SK-N-SH (cell line): ENCODE results near the gene ERVH48-1. TPM values are rescaled to one million over a fixed set of nuclear protein-coding genes. Genes with fewer than 3 reads are reported as not detected.

Experiments
- CTCF ChIA-PET: fragments of 300-600, 350-600 bp; formaldehyde crosslinking; extraction: SDS; loops from one replicate; lab custom pipeline; 2021; lab: Yijun Ruan, JAX
- POLR2A ChIA-PET: fragments of 350-600 bp; sonication (Branson Sonifier 250); formaldehyde crosslinking; extraction: SDS; loops from one replicate; lab custom pipeline; 2020; ENCODE audit warnings: antibody characterized with exemption, inconsistent platforms; lab: Yijun Ruan, JAX
- DNase-seq: peaks from one replicate; pipeline ENCODE4 v3.0.0; 2012
- H2AFZ ChIP-seq: fragments of 200-600 bp; sonication (generic); 2 replicates; pipeline ENCODE4 v1.8.1; 2016; ENCODE audit warnings: antibody characterized with exemption, mild to moderate bottlenecking, low read depth
- H3F3A ChIP-seq: fragments of 200-600 bp; sonication (generic); replicated peaks from 2 replicates; pipeline ENCODE3; 2016; ENCODE audit warnings: antibody characterized with exemption, mild to moderate bottlenecking; ENCODE audit not compliant: insufficient read depth
- H3K27ac ChIP-seq, 2 experiments: fragments of 200-500 bp in 1 of 2; fragments of 200-600 bp in 1 of 2; sonication (Bioruptor generic) in 1 of 2; sonication (generic), shearing (Covaris generic) in 1 of 2; 2 replicates each; pipeline versions ENCODE4 v1.5.1 to v1.6.1; 2014 to 2016; ENCODE audit warnings: low read depth in 2 of 2, inconsistent platforms in 1 of 2, low read length in 1 of 2, mild to moderate bottlenecking in 1 of 2, mixed read lengths in 1 of 2
- H3K27me3 ChIP-seq: fragments of 200-600 bp; sonication (generic), shearing (Covaris generic); 2 replicates; pipeline ENCODE4 v1.6.1; 2016; ENCODE audit warnings: mixed run types; ENCODE audit not compliant: insufficient read depth
- H3K36me3 ChIP-seq, 2 experiments: fragments of 200-500 bp in 1 of 2; fragments of 200-600 bp in 1 of 2; sonication (Bioruptor generic) in 1 of 2; sonication (generic) in 1 of 2; replicated peaks in 1 of 2; 2 replicates each; pipeline versions ENCODE3 to v1.5.1; 2014 to 2016; ENCODE audit warnings: low read length in 1 of 2, mild to moderate bottlenecking in 1 of 2; ENCODE audit not compliant: insufficient read depth in 2 of 2, control insufficient read depth in 1 of 2
- H3K4me1 ChIP-seq, 2 experiments: fragments of 200-500 bp in 1 of 2; fragments of 200-600 bp in 1 of 2; sonication (Bioruptor generic) in 1 of 2; sonication (generic), shearing (Covaris generic) in 1 of 2; 2 replicates each; pipeline versions ENCODE4 v1.5.1 to v1.6.1; 2014 to 2016; ENCODE audit warnings: low read depth in 1 of 2, low read length in 1 of 2, mixed run types in 1 of 2; ENCODE audit not compliant: insufficient read depth in 2 of 2, control insufficient read depth in 1 of 2
- H3K4me2 ChIP-seq: fragments of 200-600 bp; sonication (generic), shearing (Covaris generic); 2 replicates; pipeline ENCODE4 v1.6.1; 2017; ENCODE audit warnings: mixed run types
- H3K4me3 ChIP-seq, 2 experiments: fragments of 200-500 bp in 1 of 2; fragments of 200-600 bp in 1 of 2; sonication (Bioruptor generic) in 1 of 2; sonication (generic), shearing (Covaris generic) in 1 of 2; 2 replicates each; pipeline versions ENCODE4 v1.5.1 to v1.8.1; 2014 to 2016; ENCODE audit warnings: low read depth in 2 of 2, inconsistent platforms in 1 of 2, low read length in 1 of 2, mild to moderate bottlenecking in 1 of 2, mixed read lengths in 1 of 2, moderate library complexity in 1 of 2
- H3K79me2 ChIP-seq: fragments of 200-600 bp; sonication (generic); 2 replicates; pipeline ENCODE4 v1.8.1; 2017; ENCODE audit warnings: mild to moderate bottlenecking; ENCODE audit not compliant: insufficient read depth
- H3K9ac ChIP-seq: fragments of 200-600 bp; sonication (generic); 2 replicates; pipeline ENCODE4 v1.6.1; 2017; ENCODE audit warnings: mixed run types
- H3K9me2 ChIP-seq: fragments of 200-600 bp; sonication (generic); 2 replicates; pipeline ENCODE4 v1.6.1; 2017; ENCODE audit warnings: mixed run types
- H3K9me3 ChIP-seq: fragments of 200-600 bp; sonication (generic); 2 replicates; pipeline ENCODE4 v1.6.1; 2017; ENCODE audit warnings: mixed run types, mild to moderate bottlenecking, moderate library complexity
- H4K20me1 ChIP-seq: fragments of 200-600 bp; sonication (generic); 2 replicates; pipeline ENCODE4 v1.6.1; 2017; ENCODE audit warnings: mild to moderate bottlenecking, mixed run types; ENCODE audit not compliant: insufficient read depth
- CHD2 ChIP-seq: fragments of 150-350 bp; IDR thresholded peaks from 2 replicates; pipeline ENCODE4 v1.6.1; 2018; ENCODE audit warnings: low read length; ENCODE audit not compliant: partially characterized antibody
- ELF1 ChIP-seq: IDR thresholded peaks from 2 replicates; pipeline ENCODE4 v1.4.0; 2012
- FOSL2 ChIP-seq: IDR thresholded peaks from 2 replicates; pipeline ENCODE4 v1.4.0; 2012; ENCODE audit warnings: low read depth, mild to moderate bottlenecking, moderate library complexity, borderline replicate concordance
- FOXJ3 ChIP-seq: sonication (generic); formaldehyde crosslinking; IDR thresholded peaks from 2 replicates; pipeline ENCODE4 v1.5.1; 2020; ENCODE audit warnings: mild to moderate bottlenecking, missing genetic modification reagents
- GABPA ChIP-seq: IDR thresholded peaks from 2 replicates; pipeline ENCODE4 v1.4.0; 2012; ENCODE audit warnings: low read depth, mild to moderate bottlenecking
- RCOR1 ChIP-seq: fragments of 150-350 bp; IDR thresholded peaks from 2 replicates; pipeline ENCODE4 v1.6.1; 2017; ENCODE audit warnings: antibody characterized with exemption, low read length
- SIN3A ChIP-seq: IDR thresholded peaks from 2 replicates; pipeline ENCODE4 v1.6.1; 2012; ENCODE audit warnings: low read depth, mild to moderate bottlenecking, low read length, moderate library complexity, borderline replicate concordance
- SMC3 ChIP-seq: IDR thresholded peaks from 2 replicates; pipeline ENCODE4 v1.6.1; 2012; ENCODE audit warnings: low read depth, low read length, improper control_type of control experiment
- TAF1 ChIP-seq: IDR thresholded peaks from 2 replicates; pipeline ENCODE4 v1.6.1; 2012; ENCODE audit warnings: low read depth, mild to moderate bottlenecking, low read length, moderate library complexity, borderline replicate concordance
- WGBS: methylation state at CpG from one replicate; pipeline ENCODE4 v1.1.6; 2017; ENCODE audit warnings: low lambda C conversion rate; 5-methylcytosine and 5-hydroxymethylcytosine counted together
- polyA plus RNA-seq, 3 experiments: library from polyadenylated mRNA; depleted of rRNA; stranded (reverse); fragments of >200 nt; gene quantifications; 2 replicates each; pipeline ENCODE4 v1.2.3, GENCODE V29; 2012
- TF ChIP-seq, protein P1 (sequence below): fragments of 150-350 bp; IDR thresholded peaks from 2 replicates; pipeline ENCODE4 v1.6.1; 2016; ENCODE audit warnings: mild to moderate bottlenecking, low read depth, low read length
- TF ChIP-seq, protein P2 (sequence below): IDR thresholded peaks from 2 replicates; pipeline ENCODE4; 2012
- TF ChIP-seq, protein P3 (sequence below): IDR thresholded peaks from 2 replicates; pipeline ENCODE4 v1.4.0; 2012; ENCODE audit warnings: low read depth, borderline replicate concordance
- TF ChIP-seq, protein P4 (sequence below): fragments of 150-350 bp; IDR thresholded peaks from 2 replicates; pipeline ENCODE4 v1.6.1; 2017; ENCODE audit warnings: antibody characterized with exemption, low read length, low read depth, borderline replicate concordance
- TF ChIP-seq, protein P5 (sequence below): IDR thresholded peaks from 2 replicates; pipeline ENCODE4 v1.6.1; 2012; ENCODE audit warnings: mild to moderate bottlenecking, low read depth, low read length, moderate library complexity

Gene ERVH48-1
- polyA plus RNA-seq, 1 of the 3 experiments (the other 2 are of a cell fraction) = not detected

DNA sequence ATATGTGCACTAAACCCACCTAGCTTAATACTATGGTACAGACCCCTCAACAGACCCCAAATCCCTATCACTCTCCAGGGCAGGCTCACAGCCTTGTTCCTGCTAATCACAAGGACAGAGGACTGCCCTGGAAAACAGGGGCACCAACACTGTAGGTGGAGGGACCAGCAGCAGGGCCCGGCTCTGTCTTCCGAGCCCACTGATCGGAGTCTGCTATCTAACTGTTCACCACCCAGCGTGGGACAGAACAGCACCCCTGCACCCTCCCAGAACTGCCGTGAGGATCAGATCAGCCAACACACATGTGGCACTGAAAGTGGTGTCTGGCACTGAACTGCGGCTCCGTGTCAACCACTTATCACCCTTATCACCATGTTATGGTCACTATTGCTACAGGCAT is 52.3 kb downstream of the ERVH48-1 start (continued):
- TF ChIP-seq, protein P1, sequence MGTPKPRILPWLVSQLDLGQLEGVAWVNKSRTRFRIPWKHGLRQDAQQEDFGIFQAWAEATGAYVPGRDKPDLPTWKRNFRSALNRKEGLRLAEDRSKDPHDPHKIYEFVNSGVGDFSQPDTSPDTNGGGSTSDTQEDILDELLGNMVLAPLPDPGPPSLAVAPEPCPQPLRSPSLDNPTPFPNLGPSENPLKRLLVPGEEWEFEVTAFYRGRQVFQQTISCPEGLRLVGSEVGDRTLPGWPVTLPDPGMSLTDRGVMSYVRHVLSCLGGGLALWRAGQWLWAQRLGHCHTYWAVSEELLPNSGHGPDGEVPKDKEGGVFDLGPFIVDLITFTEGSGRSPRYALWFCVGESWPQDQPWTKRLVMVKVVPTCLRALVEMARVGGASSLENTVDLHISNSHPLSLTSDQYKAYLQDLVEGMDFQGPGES = no peak
- no peak for TF ChIP-seq FOSL2
- TF ChIP-seq, protein P2, sequence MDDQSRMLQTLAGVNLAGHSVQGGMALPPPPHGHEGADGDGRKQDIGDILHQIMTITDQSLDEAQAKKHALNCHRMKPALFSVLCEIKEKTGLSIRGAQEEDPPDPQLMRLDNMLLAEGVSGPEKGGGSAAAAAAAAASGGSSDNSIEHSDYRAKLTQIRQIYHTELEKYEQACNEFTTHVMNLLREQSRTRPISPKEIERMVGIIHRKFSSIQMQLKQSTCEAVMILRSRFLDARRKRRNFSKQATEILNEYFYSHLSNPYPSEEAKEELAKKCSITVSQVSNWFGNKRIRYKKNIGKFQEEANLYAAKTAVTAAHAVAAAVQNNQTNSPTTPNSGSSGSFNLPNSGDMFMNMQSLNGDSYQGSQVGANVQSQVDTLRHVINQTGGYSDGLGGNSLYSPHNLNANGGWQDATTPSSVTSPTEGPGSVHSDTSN = no peak

DNA sequence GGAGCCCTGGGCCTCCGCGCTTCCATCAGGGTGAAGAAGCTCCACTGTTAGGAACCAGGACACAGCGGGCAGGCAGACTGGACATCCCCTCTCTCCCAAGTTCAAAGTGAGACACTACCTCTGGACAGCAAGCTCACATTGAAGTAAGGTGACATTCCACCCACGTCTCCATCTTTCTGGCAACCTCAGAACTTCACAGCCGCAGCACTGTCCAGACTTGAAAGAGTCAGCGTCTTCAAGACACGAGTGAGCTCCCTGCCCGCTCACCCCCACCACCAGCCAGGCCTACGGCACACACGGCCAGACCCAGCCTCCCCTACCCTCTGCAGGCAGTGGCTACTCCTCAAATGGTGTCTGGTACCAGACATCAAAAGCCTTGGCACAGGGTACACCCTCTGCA is 57.2 kb downstream of the ERVH48-1 start:
- Histone ChIP-seq H3K27me3 (no peaks in the 10 kb centered on the region), H3K4me3 (no peak overlapping the region), H3K27ac (no peak overlapping the region), H3K79me2 (peaks cover 86% of the 10 kb centered on the region), H3K4me1 (peaks cover 0 to 25% of the 10 kb centered on the region in 2 experiments; a peak in 1 of 4 replicates), H3K9ac (no peak overlapping the region), H3F3A (no peaks in the 10 kb centered on the region), H4K20me1 (peaks cover 28% of the 10 kb centered on the region), H3K36me3 (peaks cover 30 to 58% of the 10 kb centered on the region in 2 experiments)
- POLR2A ChIA-PET = no interaction called here
- WGBS = 100% methylated on average over 3 of the region's 10 CpGs
- no peak for DNase-seq
- TF ChIP-seq SMC3 (no peak), TAF1 (no peak), ELF1 (no peak), FOXJ3 (CRISPR knock-in tag) (no peak), SIN3A (no peak), CHD2 (no peak), FOSL2 (no peak), RCOR1 (no peak), GABPA (no peak)
- TF ChIP-seq, protein P3, sequence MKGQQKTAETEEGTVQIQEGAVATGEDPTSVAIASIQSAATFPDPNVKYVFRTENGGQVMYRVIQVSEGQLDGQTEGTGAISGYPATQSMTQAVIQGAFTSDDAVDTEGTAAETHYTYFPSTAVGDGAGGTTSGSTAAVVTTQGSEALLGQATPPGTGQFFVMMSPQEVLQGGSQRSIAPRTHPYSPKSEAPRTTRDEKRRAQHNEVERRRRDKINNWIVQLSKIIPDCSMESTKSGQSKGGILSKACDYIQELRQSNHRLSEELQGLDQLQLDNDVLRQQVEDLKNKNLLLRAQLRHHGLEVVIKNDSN = no peak
- TF ChIP-seq, protein P4, sequence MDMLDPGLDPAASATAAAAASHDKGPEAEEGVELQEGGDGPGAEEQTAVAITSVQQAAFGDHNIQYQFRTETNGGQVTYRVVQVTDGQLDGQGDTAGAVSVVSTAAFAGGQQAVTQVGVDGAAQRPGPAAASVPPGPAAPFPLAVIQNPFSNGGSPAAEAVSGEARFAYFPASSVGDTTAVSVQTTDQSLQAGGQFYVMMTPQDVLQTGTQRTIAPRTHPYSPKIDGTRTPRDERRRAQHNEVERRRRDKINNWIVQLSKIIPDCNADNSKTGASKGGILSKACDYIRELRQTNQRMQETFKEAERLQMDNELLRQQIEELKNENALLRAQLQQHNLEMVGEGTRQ = no peak
- TF ChIP-seq, protein P5, sequence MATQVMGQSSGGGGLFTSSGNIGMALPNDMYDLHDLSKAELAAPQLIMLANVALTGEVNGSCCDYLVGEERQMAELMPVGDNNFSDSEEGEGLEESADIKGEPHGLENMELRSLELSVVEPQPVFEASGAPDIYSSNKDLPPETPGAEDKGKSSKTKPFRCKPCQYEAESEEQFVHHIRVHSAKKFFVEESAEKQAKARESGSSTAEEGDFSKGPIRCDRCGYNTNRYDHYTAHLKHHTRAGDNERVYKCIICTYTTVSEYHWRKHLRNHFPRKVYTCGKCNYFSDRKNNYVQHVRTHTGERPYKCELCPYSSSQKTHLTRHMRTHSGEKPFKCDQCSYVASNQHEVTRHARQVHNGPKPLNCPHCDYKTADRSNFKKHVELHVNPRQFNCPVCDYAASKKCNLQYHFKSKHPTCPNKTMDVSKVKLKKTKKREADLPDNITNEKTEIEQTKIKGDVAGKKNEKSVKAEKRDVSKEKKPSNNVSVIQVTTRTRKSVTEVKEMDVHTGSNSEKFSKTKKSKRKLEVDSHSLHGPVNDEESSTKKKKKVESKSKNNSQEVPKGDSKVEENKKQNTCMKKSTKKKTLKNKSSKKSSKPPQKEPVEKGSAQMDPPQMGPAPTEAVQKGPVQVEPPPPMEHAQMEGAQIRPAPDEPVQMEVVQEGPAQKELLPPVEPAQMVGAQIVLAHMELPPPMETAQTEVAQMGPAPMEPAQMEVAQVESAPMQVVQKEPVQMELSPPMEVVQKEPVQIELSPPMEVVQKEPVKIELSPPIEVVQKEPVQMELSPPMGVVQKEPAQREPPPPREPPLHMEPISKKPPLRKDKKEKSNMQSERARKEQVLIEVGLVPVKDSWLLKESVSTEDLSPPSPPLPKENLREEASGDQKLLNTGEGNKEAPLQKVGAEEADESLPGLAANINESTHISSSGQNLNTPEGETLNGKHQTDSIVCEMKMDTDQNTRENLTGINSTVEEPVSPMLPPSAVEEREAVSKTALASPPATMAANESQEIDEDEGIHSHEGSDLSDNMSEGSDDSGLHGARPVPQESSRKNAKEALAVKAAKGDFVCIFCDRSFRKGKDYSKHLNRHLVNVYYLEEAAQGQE = no peak
- TF ChIP-seq, protein P1 = no peak
- TF ChIP-seq, all 33 proteins: peak for 0
- CTCF ChIA-PET = interaction anchor here (1.0 kb wide), 1 partner anchor 215 kb away, joined by 3 read pairs; no protein-coding TSS in a partner anchor
- Histone ChIP-seq H3K4me2 (no peak overlapping the region), H3K9me3 (no peaks in the 10 kb centered on the region), H2AFZ (no peak overlapping the region), H3K9me2 (no peaks in the 10 kb centered on the region)
